Measurements from ENCODE around the gene APELA.
A peak's percentile ranks its signal among the peaks of the same experiment; 100 is the strongest.

The APELA gene

GRCh38 chr4:164876700-164877324 lies at the start of gene APELA:
TSS of gene APELA (plus strand) at chr4:164877178. CDS start at chr4:164877332, 154 bp downstream.
- no peak within 1 kb of the TSS for H3K4me3 Mint-ChIP-seq
- ATAC-seq (no peak), DNase-seq (ENCODE audit: low spot score in 2 of 2) (no peak)
- no peaks in the 10 kb centered on the region for H3K9me3 Mint-ChIP-seq
- no peaks in the 10 kb centered on the region for H3K36me3 Mint-ChIP-seq
- no peaks in the 10 kb centered on the region for H3K4me1 Mint-ChIP-seq
- no peak within 1 kb of the TSS for H3K27ac Mint-ChIP-seq

DNA sequence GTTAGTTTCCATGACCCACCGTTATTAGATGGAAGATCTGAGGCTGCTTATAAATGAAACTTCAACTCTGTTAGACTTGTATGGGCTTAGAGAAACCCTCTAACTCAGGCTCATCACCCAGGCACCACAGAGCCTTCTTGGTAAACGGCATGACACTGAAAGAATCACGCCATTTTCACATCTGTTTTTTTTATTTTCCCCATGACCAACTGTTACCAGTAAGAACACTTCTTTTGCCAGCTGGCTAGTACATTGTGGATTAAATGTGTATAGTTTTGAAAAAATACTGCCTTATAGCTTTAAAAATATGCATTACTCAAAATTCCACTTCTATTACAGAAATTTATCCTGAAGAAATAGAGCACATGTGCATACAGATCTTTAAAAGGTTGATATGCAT lies 48.0 kb upstream of the APELA start:
- H3K4me1 Mint-ChIP-seq = no peaks in the 10 kb centered on the region
- no peak for DNase-seq (ENCODE audit: low spot score in 2 of 2)
- no peak overlapping the region for H3K27ac Mint-ChIP-seq
- no peak for ATAC-seq
- H3K36me3 Mint-ChIP-seq = no peaks in the 10 kb centered on the region
- no peaks in the 10 kb centered on the region for H3K9me3 Mint-ChIP-seq
- H3K4me3 Mint-ChIP-seq = no peak overlapping the region

- peaks cover 1% of the 10 kb centered on the region for H3K9me3 Mint-ChIP-seq
- H3K4me1 Mint-ChIP-seq = no peaks in the 10 kb centered on the region
- DNase-seq (ENCODE audit: low spot score in 2 of 2) = no peak
- H3K27ac Mint-ChIP-seq = no peak overlapping the region
- no peaks in the 10 kb centered on the region for H3K36me3 Mint-ChIP-seq
- no peak overlapping the region for H3K4me3 Mint-ChIP-seq
- ATAC-seq = no peak
Measured at GRCh38 chr4:164846566-164846965, 30.4 kb upstream of the APELA start.

- H3K4me1 Mint-ChIP-seq = no peaks in the 10 kb centered on the region
- H3K27ac Mint-ChIP-seq = no peak overlapping the region
- peaks cover 3% of the 10 kb centered on the region for H3K9me3 Mint-ChIP-seq
- H3K4me3 Mint-ChIP-seq = no peak overlapping the region
- no peaks in the 10 kb centered on the region for H3K36me3 Mint-ChIP-seq
- ATAC-seq (no peak), DNase-seq (ENCODE audit: low spot score in 2 of 2) (no peak)
Measured at GRCh38 chr4:164847016-164847415, 30.0 kb upstream of the APELA start.

DNA sequence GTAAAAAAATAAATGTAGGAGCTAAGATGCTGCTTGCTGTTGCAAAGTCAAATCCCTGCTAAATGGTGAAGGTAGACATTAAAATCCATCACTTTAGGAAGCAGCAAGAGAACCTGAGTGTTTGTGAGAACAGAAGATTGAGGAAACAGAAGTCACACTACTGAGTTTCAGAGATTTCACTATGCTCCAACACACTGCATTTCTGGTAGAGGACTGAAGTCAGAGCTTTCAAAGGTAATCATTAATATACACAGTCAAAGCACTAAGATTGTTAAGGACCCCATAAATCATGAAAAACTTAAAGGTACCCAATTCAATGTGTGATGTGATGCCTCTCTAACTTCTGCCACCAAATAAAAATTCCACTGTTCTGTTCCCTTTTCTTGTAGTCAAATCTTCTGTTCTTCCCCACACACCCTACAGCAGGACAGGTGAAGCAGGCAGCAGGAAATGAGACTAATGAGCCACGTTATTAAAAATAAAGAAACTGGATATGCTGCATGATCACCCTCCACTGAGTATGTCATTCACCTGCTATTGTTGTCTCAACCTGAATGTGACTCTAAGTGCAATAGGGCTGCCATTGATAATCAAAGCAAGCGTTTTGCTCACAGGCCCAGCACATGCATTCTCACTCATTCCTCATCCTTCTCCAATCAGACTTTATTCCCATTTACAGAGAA lies 28.9 kb upstream of the APELA start:
- ATAC-seq (no peak), DNase-seq (ENCODE audit: low spot score in 2 of 2) (no peak)

DNA sequence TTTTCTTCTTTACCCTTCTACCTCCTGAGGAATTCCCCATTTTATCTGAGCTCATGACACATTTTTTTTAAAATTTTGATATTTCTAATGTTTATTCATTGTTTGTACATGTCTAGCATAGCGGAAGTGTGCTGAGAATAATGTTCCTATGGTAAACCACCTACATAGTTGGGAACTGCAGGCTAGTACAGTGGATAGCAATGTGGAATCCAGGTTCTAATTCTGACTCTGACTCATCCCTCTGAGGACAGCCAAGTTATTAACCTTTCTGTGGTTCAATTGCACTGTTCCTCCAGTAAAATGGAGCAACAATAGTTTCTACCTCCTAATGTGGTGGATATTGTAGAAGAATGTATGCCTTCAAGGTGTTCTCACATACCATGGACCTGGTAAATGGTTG lies 20.6 kb upstream of the APELA start:
- no peak overlapping the region for H3K4me3 Mint-ChIP-seq
- no peaks in the 10 kb centered on the region for H3K36me3 Mint-ChIP-seq
- DNase-seq (ENCODE audit: low spot score in 2 of 2) = no peak
- no peaks in the 10 kb centered on the region for H3K4me1 Mint-ChIP-seq
- no peak overlapping the region for H3K27ac Mint-ChIP-seq
- H3K9me3 Mint-ChIP-seq = peaks cover 3% of the 10 kb centered on the region
- no peak for ATAC-seq

More for the DNA sequence above, 28.9 kb upstream of the APELA start:
- Mint-ChIP-seq H3K4me1 (no peaks in the 10 kb centered on the region), H3K36me3 (no peaks in the 10 kb centered on the region), H3K27ac (no peak overlapping the region), H3K4me3 (no peak overlapping the region), H3K9me3 (peaks cover 3% of the 10 kb centered on the region)

DNA sequence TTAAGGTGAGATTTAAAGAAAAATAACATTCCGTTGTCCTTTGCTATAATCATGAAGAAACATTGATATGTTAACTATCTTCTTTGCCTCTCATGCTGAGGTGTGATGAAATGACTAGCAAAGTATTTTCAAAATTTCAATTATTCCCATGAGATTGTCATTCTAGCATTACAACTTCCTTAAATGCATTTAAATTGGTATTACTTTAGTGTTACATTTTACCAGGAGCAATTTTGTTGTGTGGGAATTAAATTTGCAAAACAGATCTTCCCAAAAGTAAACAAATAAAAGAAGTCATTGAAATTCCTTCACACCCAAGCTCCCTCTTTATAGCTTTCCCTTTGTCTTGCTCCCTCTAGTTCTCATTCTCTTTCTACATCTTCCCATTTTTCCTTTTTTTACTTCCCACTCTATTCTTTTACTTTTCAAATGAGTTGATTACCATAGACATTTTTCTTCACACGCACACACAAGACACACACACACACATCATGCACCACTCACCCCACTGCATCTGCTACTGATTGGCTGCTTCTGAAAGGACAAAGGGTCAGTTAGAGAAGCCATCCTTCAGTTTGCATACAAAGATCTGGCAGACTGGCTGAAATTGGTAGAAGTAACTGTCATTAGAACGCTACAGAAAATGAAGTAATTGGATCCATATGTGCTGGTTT lies 10.0 kb upstream of the APELA start:
- Mint-ChIP-seq H3K9me3 (peaks cover 8% of the 10 kb centered on the region), H3K36me3 (no peaks in the 10 kb centered on the region), H3K4me1 (no peaks in the 10 kb centered on the region), H3K4me3 (no peak overlapping the region), H3K27ac (no peak overlapping the region)
- ATAC-seq = no peak
- DNase-seq (ENCODE audit: low spot score in 2 of 2) = no peak

DNA sequence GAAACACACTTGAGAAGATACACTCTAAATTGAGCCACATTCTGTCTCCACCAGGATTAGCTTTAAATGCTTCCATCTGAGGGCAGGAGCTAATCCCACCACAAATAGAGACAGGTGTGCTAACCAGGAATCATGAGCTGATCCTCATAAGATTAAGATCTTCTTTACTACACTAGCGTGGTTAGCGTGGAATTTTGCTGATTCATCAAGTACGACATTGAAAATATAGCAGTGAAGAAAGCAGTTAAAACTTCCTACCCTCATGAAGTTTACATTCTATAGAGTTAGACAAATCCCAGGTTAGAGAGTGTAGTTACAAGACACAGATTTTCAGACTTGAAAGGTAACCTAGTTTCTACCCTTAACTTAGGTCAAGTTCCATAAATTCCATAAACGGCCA lies 5.3 kb upstream of the APELA start:
- no peak for ATAC-seq
- Mint-ChIP-seq H3K9me3 (peaks cover 3% of the 10 kb centered on the region), H3K36me3 (no peaks in the 10 kb centered on the region), H3K4me1 (no peaks in the 10 kb centered on the region), H3K4me3 (no peak overlapping the region), H3K27ac (no peak overlapping the region)
- DNase-seq (ENCODE audit: low spot score in 2 of 2) = no peak

DNA sequence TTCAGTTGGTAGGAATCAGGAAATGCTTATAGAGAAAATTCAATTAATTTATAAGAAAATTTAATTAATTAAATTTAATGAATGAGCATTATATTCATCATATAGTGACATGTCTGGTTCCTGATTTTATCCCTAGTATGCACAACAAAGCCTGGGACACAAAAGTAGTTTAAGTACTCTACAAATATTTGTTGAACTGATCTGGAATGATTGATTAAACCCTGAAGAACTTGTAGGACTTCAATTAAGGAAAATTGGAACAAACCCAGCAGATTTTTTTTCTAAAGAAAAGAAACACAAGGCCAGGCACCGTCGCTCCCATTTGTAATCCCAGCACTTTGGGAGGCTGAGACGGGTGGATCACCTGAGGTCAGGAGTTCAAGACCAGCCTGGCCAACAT lies 4.5 kb upstream of the APELA start:
- ATAC-seq (no peak), DNase-seq (ENCODE audit: low spot score in 2 of 2) (no peak)
- Mint-ChIP-seq H3K4me3 (no peak overlapping the region), H3K36me3 (no peaks in the 10 kb centered on the region), H3K27ac (no peak overlapping the region), H3K4me1 (no peaks in the 10 kb centered on the region), H3K9me3 (peaks cover 3% of the 10 kb centered on the region)

GRCh38 chr4:164874789-164875188 lies 2.2 kb upstream of the APELA start:
- no peak overlapping the region for H3K4me3 Mint-ChIP-seq
- H3K9me3 Mint-ChIP-seq = peaks cover 3% of the 10 kb centered on the region
- DNase-seq (ENCODE audit: low spot score in 2 of 2) (no peak), ATAC-seq (no peak)
- no peaks in the 10 kb centered on the region for H3K36me3 Mint-ChIP-seq
- H3K4me1 Mint-ChIP-seq = no peaks in the 10 kb centered on the region
- H3K27ac Mint-ChIP-seq = no peak overlapping the region

DNA sequence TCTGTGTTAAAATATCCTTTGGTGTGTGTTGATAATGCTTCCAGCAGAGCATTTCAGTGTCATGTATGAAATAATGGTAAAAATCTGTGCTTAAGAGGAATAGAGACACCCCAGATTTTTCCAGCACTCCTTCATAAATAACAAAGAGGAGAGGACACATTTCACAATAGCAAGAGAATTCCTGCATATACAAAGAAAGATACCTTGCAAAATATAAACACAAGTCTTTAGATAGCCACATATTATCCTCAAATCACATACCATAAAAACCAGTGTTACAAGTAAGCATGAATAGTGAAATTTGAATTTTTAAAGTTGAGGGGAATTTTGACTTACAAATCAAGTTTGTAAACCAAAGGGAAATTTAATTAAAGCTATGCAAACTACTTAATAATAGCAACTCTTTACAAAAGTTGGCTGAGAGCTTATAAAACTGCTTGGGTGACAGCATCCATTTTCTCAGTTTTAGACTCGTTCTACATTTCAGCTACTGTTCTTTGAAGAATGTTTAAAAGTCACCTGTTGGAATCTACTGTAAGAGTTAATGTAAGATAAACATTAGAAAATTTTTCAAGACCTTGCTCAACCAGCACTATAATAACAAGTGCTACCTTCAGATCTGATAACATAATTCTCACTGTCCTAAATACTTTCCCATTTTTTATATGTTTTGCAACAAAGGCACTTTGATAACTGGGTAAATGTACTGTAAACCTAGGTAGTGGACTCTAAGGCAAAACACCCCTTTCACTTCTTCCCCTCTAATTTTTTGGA lies 3.7 kb downstream of the APELA start:
- no peak for DNase-seq (ENCODE audit: low spot score in 2 of 2)
- Mint-ChIP-seq H3K36me3 (no peaks in the 10 kb centered on the region), H3K4me3 (no peak overlapping the region), H3K4me1 (no peaks in the 10 kb centered on the region), H3K27ac (no peak overlapping the region), H3K9me3 (peaks cover 4% of the 10 kb centered on the region)
- ATAC-seq = no peak

GRCh38 chr4:164888096-164888715 lies 11.2 kb downstream of the APELA start:
- DNase-seq (ENCODE audit: low spot score in 2 of 2) (no peak), ATAC-seq (no peak)
- Mint-ChIP-seq H3K9me3 (peaks cover under 1% of the 10 kb centered on the region), H3K27ac (no peak overlapping the region), H3K4me1 (no peaks in the 10 kb centered on the region), H3K4me3 (no peak overlapping the region), H3K36me3 (no peaks in the 10 kb centered on the region)

- Mint-ChIP-seq H3K27ac (no peak overlapping the region), H3K4me1 (no peaks in the 10 kb centered on the region), H3K4me3 (no peak overlapping the region), H3K9me3 (no peaks in the 10 kb centered on the region), H3K36me3 (no peaks in the 10 kb centered on the region)
- no peak for ATAC-seq
- DNase-seq (ENCODE audit: low spot score in 2 of 2) = no peak
Measured at GRCh38 chr4:164890691-164891090, 13.7 kb downstream of the APELA start.

- H3K27ac Mint-ChIP-seq = no peak overlapping the region
- H3K4me3 Mint-ChIP-seq = no peak overlapping the region
- H3K4me1 Mint-ChIP-seq = no peaks in the 10 kb centered on the region
- ATAC-seq (no peak), DNase-seq (ENCODE audit: low spot score in 2 of 2) (no peak)
- no peaks in the 10 kb centered on the region for H3K36me3 Mint-ChIP-seq
- no peaks in the 10 kb centered on the region for H3K9me3 Mint-ChIP-seq
Measured at GRCh38 chr4:164892018-164892417, 15.0 kb downstream of the APELA start.

DNA sequence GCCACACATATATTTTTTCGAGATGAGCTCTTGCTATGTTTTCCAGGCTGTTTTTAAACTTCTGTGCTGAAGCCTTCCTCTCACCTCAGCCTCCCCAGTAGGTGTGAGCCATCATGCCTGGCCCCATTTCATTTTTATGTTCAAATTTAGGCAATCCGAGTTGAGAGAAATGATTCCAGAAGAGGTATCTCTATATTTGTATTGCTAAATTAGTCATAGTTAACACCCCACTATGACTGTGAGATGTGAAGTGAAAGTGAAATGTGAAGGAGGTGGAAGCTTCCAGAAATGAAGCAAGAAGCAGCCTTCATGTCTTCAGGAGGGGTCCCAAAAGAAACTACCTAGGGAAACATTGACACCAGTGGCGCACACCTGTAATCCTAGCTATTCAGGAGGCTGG lies 17.7 kb downstream of the APELA start:
- no peaks in the 10 kb centered on the region for H3K36me3 Mint-ChIP-seq
- H3K9me3 Mint-ChIP-seq = no peaks in the 10 kb centered on the region
- no peak for DNase-seq (ENCODE audit: low spot score in 2 of 2)
- H3K4me3 Mint-ChIP-seq = no peak overlapping the region
- peak; percentile 13 for ATAC-seq
- H3K27ac Mint-ChIP-seq = no peak overlapping the region
- H3K4me1 Mint-ChIP-seq = no peaks in the 10 kb centered on the region

All from stimulated activated effector memory CD8-positive, alpha-beta T cell treated with anti-CD3 and anti-CD28 coated beads, Interleukin-12 subunit alpha, Interleukin-12 subunit beta, amount 100 ng/mL, for 72 hours (primary cell).